H9 (cell line): Measurements from ENCODE around the gene CBR3. TPM values are rescaled to one million over a fixed set of nuclear protein-coding genes. Genes with fewer than 3 reads are reported as not detected.

ENCODE experiments used
- DNase-seq: peaks from one replicate; pipeline ENCODE4 v3.0.0-alpha.2; 2017
- H2AFZ ChIP-seq: one replicate; pipeline ENCODE4 v1.6.1; 2013; ENCODE audit warnings: mild to moderate bottlenecking, low read length, control low read depth, moderate library complexity
- H2AK5ac ChIP-seq: 2 replicates; pipeline ENCODE4 v1.6.1; 2013; ENCODE audit warnings: low read length, control low read depth, mixed read lengths; ENCODE audit not compliant: insufficient read length
- H2BK120ac ChIP-seq: one replicate; pipeline ENCODE4 v1.6.1; 2013; ENCODE audit warnings: low read depth, mild to moderate bottlenecking, low read length, control low read depth, inconsistent platforms; ENCODE audit not compliant: poor library complexity, severe bottlenecking
- H2BK12ac ChIP-seq: 2 replicates; pipeline ENCODE4 v1.6.1; 2013; ENCODE audit warnings: low read length, control low read depth, mixed read lengths, low read depth; ENCODE audit not compliant: insufficient read length
- H2BK15ac ChIP-seq: 2 replicates; pipeline ENCODE4 v1.6.1; 2013; ENCODE audit warnings: low read depth, low read length, control low read depth
- H2BK20ac ChIP-seq: one replicate; pipeline ENCODE4 v1.6.1; 2013; ENCODE audit warnings: low read depth, mild to moderate bottlenecking, low read length, control low read depth, inconsistent platforms; ENCODE audit not compliant: poor library complexity, severe bottlenecking
- H2BK5ac ChIP-seq: 2 replicates; pipeline ENCODE4 v1.6.1; 2013; ENCODE audit warnings: low read length, control low read depth, mixed read lengths; ENCODE audit not compliant: insufficient read length
- H3K14ac ChIP-seq: 2 replicates; pipeline ENCODE4 v1.6.1; 2013; ENCODE audit warnings: low read length, control low read depth; ENCODE audit not compliant: insufficient read depth
- H3K18ac ChIP-seq: 2 replicates; pipeline ENCODE4 v1.6.1; 2013; ENCODE audit warnings: low read depth, mild to moderate bottlenecking, mixed read lengths, low read length, control low read depth; ENCODE audit not compliant: insufficient read length
- H3K23ac ChIP-seq: 2 replicates; pipeline ENCODE4 v1.6.1; 2013; ENCODE audit warnings: low read length, control low read depth, mixed read lengths, low read depth; ENCODE audit not compliant: insufficient read length
- H3K23me2 ChIP-seq: 2 replicates; pipeline ENCODE4 v1.6.1; 2013; ENCODE audit warnings: low read depth, mild to moderate bottlenecking, mixed read lengths, low read length, control low read depth; ENCODE audit not compliant: insufficient read length, poor library complexity, severe bottlenecking
- H3K27ac ChIP-seq: 2 replicates; pipeline ENCODE4 v1.5.1; 2013; ENCODE audit warnings: low read length, control low read depth, mixed read lengths, low read depth; ENCODE audit not compliant: insufficient read length
- H3K27me3 ChIP-seq: 2 replicates; pipeline ENCODE4 v1.6.1; 2013; ENCODE audit warnings: low read length, control low read depth, inconsistent platforms; ENCODE audit not compliant: insufficient read depth
- H3K4ac ChIP-seq: 2 replicates; pipeline ENCODE4 v1.6.1; 2013; ENCODE audit warnings: low read depth, mild to moderate bottlenecking, control low read depth, inconsistent platforms, low read length, moderate library complexity
- H3K4me1 ChIP-seq: 2 replicates; pipeline ENCODE4 v1.6.1; 2013; ENCODE audit warnings: low read length, control low read depth, inconsistent platforms; ENCODE audit not compliant: insufficient read depth
- H3K4me2 ChIP-seq: 2 replicates; pipeline ENCODE4 v1.6.1; 2013; ENCODE audit warnings: low read length, control low read depth, mixed read lengths; ENCODE audit not compliant: insufficient read length, insufficient read depth
- H3K56ac ChIP-seq: 2 replicates; pipeline ENCODE4 v1.6.1; 2013; ENCODE audit warnings: low read depth, mild to moderate bottlenecking, mixed read lengths, low read length, control low read depth; ENCODE audit not compliant: insufficient read length
- H3K79me1 ChIP-seq: 2 replicates; pipeline ENCODE4 v1.6.1; 2013; ENCODE audit warnings: low read depth, mild to moderate bottlenecking, moderate library complexity, low read length, control low read depth, inconsistent platforms; ENCODE audit not compliant: insufficient read depth, poor library complexity, severe bottlenecking
- H3K79me2 ChIP-seq: 2 replicates; pipeline ENCODE4 v1.6.1; 2013; ENCODE audit warnings: low read length, control low read depth, inconsistent platforms; ENCODE audit not compliant: insufficient read depth
- H3K9ac ChIP-seq: 2 replicates; pipeline ENCODE4 v1.6.1; 2013; ENCODE audit warnings: low read length, control low read depth, mixed read lengths; ENCODE audit not compliant: insufficient read length; ENCODE audit errors: extremely low read depth
- H3K9me3 ChIP-seq: one replicate; pipeline ENCODE4 v1.6.1; 2013; ENCODE audit warnings: low read depth, low read length, inconsistent platforms; ENCODE audit not compliant: control insufficient read depth
- H3T11ph ChIP-seq: one replicate; pipeline ENCODE4 v1.6.1; 2013; ENCODE audit warnings: mild to moderate bottlenecking, low read length, control low read depth, inconsistent platforms
- H4K20me1 ChIP-seq: one replicate; pipeline ENCODE4 v1.6.1; 2013; ENCODE audit not compliant: control insufficient read depth, insufficient read length, insufficient read depth
- H4K5ac ChIP-seq: 2 replicates; pipeline ENCODE4 v1.6.1; 2013; ENCODE audit warnings: low read depth, mild to moderate bottlenecking, mixed read lengths, low read length, control low read depth; ENCODE audit not compliant: insufficient read length
- H4K8ac ChIP-seq: replicated peaks from 2 replicates; pipeline ENCODE4 v1.6.1; 2013; ENCODE audit warnings: low read length, control low read depth, mixed read lengths, low read depth; ENCODE audit not compliant: insufficient read length
- H4K91ac ChIP-seq: 2 replicates; pipeline ENCODE4 v1.6.1; 2013; ENCODE audit warnings: low read depth, mild to moderate bottlenecking, moderate library complexity, mixed read lengths, low read length, control low read depth; ENCODE audit not compliant: insufficient read length
- H3K27ac Mint-ChIP-seq, 3 experiments: 2 replicates in 2 of 3; 3 replicates in 1 of 3; pipeline ENCODE4 v1.8.0; 2020 to 2021; ENCODE audit warnings: mixed read lengths in 3 of 3, mild to moderate bottlenecking in 1 of 3, moderate library complexity in 1 of 3
- H3K27me3 Mint-ChIP-seq: 2 replicates; pipeline ENCODE4 v1.8.0; 2021; ENCODE audit warnings: low read depth, mild to moderate bottlenecking, moderate library complexity, mixed read lengths
- H3K36me3 Mint-ChIP-seq, 3 experiments: 2 replicates in 2 of 3; 3 replicates in 1 of 3; pipeline ENCODE4 v1.8.0; 2020 to 2021; ENCODE audit warnings: low read depth in 3 of 3, mixed read lengths in 3 of 3; ENCODE audit not compliant: insufficient read depth in 1 of 3
- H3K4me1 Mint-ChIP-seq, 2 experiments: 2 replicates each; pipeline ENCODE4 v1.8.0; 2020; ENCODE audit warnings: mixed read lengths in 2 of 2
- H3K4me3 Mint-ChIP-seq, 2 experiments: 2 replicates in 1 of 2; 3 replicates in 1 of 2; pipeline ENCODE4 v1.8.0; 2020 to 2021; ENCODE audit warnings: mild to moderate bottlenecking in 2 of 2, mixed read lengths in 2 of 2, moderate library complexity in 1 of 2
- H3K9me3 Mint-ChIP-seq, 2 experiments: 2 replicates in 1 of 2; 3 replicates in 1 of 2; pipeline ENCODE4 v1.8.0; 2020; ENCODE audit warnings: mild to moderate bottlenecking in 2 of 2, mixed read lengths in 2 of 2, moderate library complexity in 1 of 2
- CTCF ChIP-seq: fragments of 200-600 bp; sonication (generic); conservative IDR thresholded peaks from 3 replicates; pipeline ENCODE4 v1.8.0; 2021; ENCODE audit warnings: antibody characterized with exemption, mild to moderate bottlenecking
- total RNA-seq: library from RNA; stranded (reverse); gene quantifications from 2 replicates; pipeline ENCODE4 v1.2.1, GENCODE V29; 2021

Gene CBR3
- total RNA-seq, 1 experiment from 2014 or later, result 2.4 TPM

GRCh38 chr21:36092681-36093080, 42.2 kb upstream of the CBR3 start:
- Histone ChIP-seq H2BK5ac (no peak overlapping the region), H3K27me3 (no peaks in the 10 kb centered on the region), H2BK15ac (no peak overlapping the region)

More at GRCh38 chr21:36092681-36093080, 42.2 kb upstream of the CBR3 start:
- no peak overlapping the region for H3K18ac ChIP-seq
- Mint-ChIP-seq H3K4me3 (no peak overlapping the region), H3K27me3 (peaks cover 3% of the 10 kb centered on the region; the same call in 1 of the 2 replicates), H3K4me1 (peaks cover 29 to 34% of the 10 kb centered on the region in 2 experiments), H3K9me3 (peaks cover 25 to 32% of the 10 kb centered on the region in 2 experiments), H3K27ac (no peak overlapping the region), H3K36me3 (peaks cover 14 to 25% (median 21%) of the 10 kb centered on the region in 3 experiments)
- no peak overlapping the region for H4K91ac ChIP-seq
- H3K9me3 ChIP-seq, result peaks cover 20% of the 10 kb centered on the region
- no peaks in the 10 kb centered on the region for H3K79me2 ChIP-seq
- H4K8ac ChIP-seq, result no peak overlapping the region
- H3K56ac ChIP-seq, result no peak overlapping the region
- DNase-seq, result no peak
- H3K79me1 ChIP-seq, result no peaks in the 10 kb centered on the region
- H2BK20ac ChIP-seq, result no peak overlapping the region
- H3K4ac ChIP-seq, result no peak overlapping the region
- H4K5ac ChIP-seq, result no peak overlapping the region
- no peak overlapping the region for H3K27ac ChIP-seq
- no peak overlapping the region for H2AFZ ChIP-seq
- H3K23ac ChIP-seq, result no peak overlapping the region
- no peak for TF ChIP-seq CTCF
- no peaks in the 10 kb centered on the region for H3K23me2 ChIP-seq
- H2BK12ac ChIP-seq, result no peak overlapping the region
- H3T11ph ChIP-seq, result no peak overlapping the region
- no peak overlapping the region for H3K14ac ChIP-seq
- no peak overlapping the region for H3K4me2 ChIP-seq
- no peak overlapping the region for H3K9ac ChIP-seq
- H2AK5ac ChIP-seq, result no peak overlapping the region
- H4K20me1 ChIP-seq, result no peaks in the 10 kb centered on the region
- H3K4me1 ChIP-seq, result peaks cover 2% of the 10 kb centered on the region; the same call in 1 of the 2 replicates
- H2BK120ac ChIP-seq, result no peak overlapping the region
